ENCODE results near the gene THYN1. TPM values are rescaled to one million over a fixed set of nuclear protein-coding genes. Genes with fewer than 3 reads are reported as not detected.

THYN1 gene
- total RNA-seq, 4 donors from 2014 or later: 31.7 to 62.8 (median 42.6) TPM

GRCh38 chr11:134233729-134234179 lies 19.4 kb downstream of the THYN1 start:
- Histone ChIP-seq H3K36me3 (peaks cover 36% of the 10 kb centered on the region), H3K4me3 (no peak overlapping the region), H3K27ac (no peak overlapping the region), H3K27me3 (no peaks in the 10 kb centered on the region), H3K4me1 (peaks cover 33% of the 10 kb centered on the region), H3K9me3 (no peaks in the 10 kb centered on the region)
- TF ChIP-seq EP300 (IDR thresholded peaks at IDR 0.05): no peak
- TF ChIP-seq POLR2A (IDR thresholded peaks at IDR 0.05): no peak
- TF ChIP-seq POLR2AphosphoS5 (IDR thresholded peaks at IDR 0.05): no peak
- no peak for TF ChIP-seq CTCF (IDR thresholded peaks at IDR 0.05)
- DNase-seq (ENCODE audit: low spot score in 2 of 2): no peak
- WGBS: 93% methylated on average over 4 of the region's 4 CpGs

- Histone ChIP-seq H3K27ac (no peak overlapping the region), H3K9me3 (no peaks in the 10 kb centered on the region), H3K27me3 (no peaks in the 10 kb centered on the region), H3K4me3 (no peak overlapping the region), H3K36me3 (peaks cover 30% of the 10 kb centered on the region), H3K4me1 (peaks cover 44% of the 10 kb centered on the region)
- no peak for DNase-seq (ENCODE audit: low spot score in 2 of 2)
- TF ChIP-seq EP300 (IDR thresholded peaks at IDR 0.05): no peak
- 61% methylated on average over 10 of the region's 10 CpGs for WGBS
These were observed 21.0 kb downstream of the THYN1 start for GRCh38 chr11:134231958-134232659.

- peaks cover 15% of the 10 kb centered on the region for H3K36me3 ChIP-seq
- no peak overlapping the region for H3K4me3 ChIP-seq
- H3K4me1 ChIP-seq: peaks cover 61% of the 10 kb centered on the region
- TF ChIP-seq CTCF (IDR thresholded peaks at IDR 0.05) (no peak), POLR2AphosphoS5 (IDR thresholded peaks at IDR 0.05) (no peak), POLR2A (IDR thresholded peaks at IDR 0.05) (no peak), EP300 (IDR thresholded peaks at IDR 0.05) (no peak)
- 77% methylated on average over 4 of the region's 4 CpGs for WGBS
- no peak overlapping the region for H3K27ac ChIP-seq
- H3K27me3 ChIP-seq: no peaks in the 10 kb centered on the region
- no peak for DNase-seq (ENCODE audit: low spot score in 2 of 2)
- no peaks in the 10 kb centered on the region for H3K9me3 ChIP-seq
These were observed 22.8 kb downstream of the THYN1 start for GRCh38 chr11:134230339-134230738.

GRCh38 chr11:134229126-134229790 lies 23.9 kb downstream of the THYN1 start:
- Histone ChIP-seq H3K4me1 (peaks cover 64% of the 10 kb centered on the region), H3K9me3 (no peaks in the 10 kb centered on the region), H3K36me3 (peaks cover 7% of the 10 kb centered on the region), H3K4me3 (no peak overlapping the region), H3K27me3 (no peaks in the 10 kb centered on the region), H3K27ac (no peak overlapping the region)
- WGBS: 55% methylated on average over 6 of the region's 6 CpGs
- DNase-seq (ENCODE audit: low spot score in 2 of 2): no peak
- no peak for TF ChIP-seq EP300 (IDR thresholded peaks at IDR 0.05)
- TF ChIP-seq POLR2AphosphoS5 (IDR thresholded peaks at IDR 0.05): no peak
- TF ChIP-seq POLR2A (IDR thresholded peaks at IDR 0.05): no peak
- no peak for TF ChIP-seq CTCF (IDR thresholded peaks at IDR 0.05)

- Histone ChIP-seq H3K9me3 (no peaks in the 10 kb centered on the region), H3K27me3 (no peaks in the 10 kb centered on the region), H3K27ac (no peak overlapping the region), H3K4me1 (peaks cover 64% of the 10 kb centered on the region), H3K4me3 (no peak overlapping the region), H3K36me3 (peaks cover 5% of the 10 kb centered on the region)
- WGBS: 62% methylated on average over 6 of the region's 6 CpGs
- DNase-seq (ENCODE audit: low spot score in 2 of 2): no peak
- TF ChIP-seq EP300 (IDR thresholded peaks at IDR 0.05): no peak
These were observed 24.5 kb downstream of the THYN1 start for GRCh38 chr11:134228625-134229024.

GRCh38 chr11:134226806-134227325 lies 26.3 kb downstream of the THYN1 start:
- 89% methylated on average over 5 of the region's 5 CpGs for WGBS
- no peak for DNase-seq (ENCODE audit: low spot score in 2 of 2)
- Histone ChIP-seq H3K4me1 (peaks cover 69% of the 10 kb centered on the region), H3K4me3 (no peak overlapping the region), H3K27me3 (no peaks in the 10 kb centered on the region), H3K9me3 (no peaks in the 10 kb centered on the region), H3K36me3 (peaks cover 5% of the 10 kb centered on the region), H3K27ac (no peak overlapping the region)
- TF ChIP-seq CTCF (IDR thresholded peaks at IDR 0.05): no peak
- TF ChIP-seq POLR2A (IDR thresholded peaks at IDR 0.05): no peak
- TF ChIP-seq EP300 (IDR thresholded peaks at IDR 0.05): no peak
- no peak for TF ChIP-seq POLR2AphosphoS5 (IDR thresholded peaks at IDR 0.05)

Measured in suprapubic skin (tissue), 4 donors.